PC-3 (cell line): ENCODE results near the gene TESMIN.

Experiments used
- CTCF ChIP-seq: fragments of 300-600 bp; sonication (generic); conservative IDR thresholded peaks from 2 replicates; pipeline ENCODE4 v1.5.1; 2017; ENCODE audit warnings: antibody characterized with exemption, low read depth, mild to moderate bottlenecking, low read length
- EZH2 ChIP-seq: fragments of 300-600 bp; sonication (generic); IDR thresholded peaks from one replicate; pipeline ENCODE4 v1.6.1; 2017; ENCODE audit warnings: antibody characterized with exemption, mild to moderate bottlenecking, low read length; ENCODE audit not compliant: unreplicated experiment
- EZH2phosphoT487 ChIP-seq: fragments of 300-600 bp; sonication (generic); IDR thresholded peaks from 2 replicates; pipeline ENCODE4 v1.6.1; 2018; ENCODE audit warnings: mild to moderate bottlenecking, antibody characterized with exemption, low read length, borderline replicate concordance

- TF ChIP-seq CTCF (no peak), EZH2phosphoT487 (no peak), EZH2 (no peak)
Observed at GRCh38 chr11:68766786-68767185, 15.5 kb upstream of the TESMIN start.
